ENCODE data around the gene CPNE6. TPM values are rescaled to one million over a fixed set of nuclear protein-coding genes. Genes with fewer than 3 reads are reported as not detected.
"Not testable (repeated sequence)": the region's sequence is repeated elsewhere in the genome, so short reads cannot be mapped to it uniquely, and the experiment has no call there.

CPNE6 gene
- polyA plus RNA-seq (2012; ENCODE audit: low read depth, missing spikeins): 0.37 TPM

- TF ChIP-seq TAF1 (IDR thresholded peaks at IDR 0.05; ENCODE audit: low read depth, low read length): no peak
- no peak for TF ChIP-seq POU2F2 (IDR thresholded peaks at IDR 0.05; ENCODE audit: low read depth, low read length)
- no peak for TF ChIP-seq POLR2AphosphoS5 (IDR thresholded peaks at IDR 0.05; ENCODE audit: low read depth, low read length)
- TF ChIP-seq SPI1 (IDR thresholded peaks at IDR 0.05; ENCODE audit: low read depth, low read length): no peak
- TF ChIP-seq PAX5 (IDR thresholded peaks at IDR 0.05; ENCODE audit: insufficient read depth, low read length, severe bottlenecking): no peak
- no peak for TF ChIP-seq POLR2A (IDR thresholded peaks at IDR 0.05; ENCODE audit: low read depth, low read length)
- no peak for FAIRE-seq
- no peak for DNase-seq (ENCODE audit: insufficient read length, low spot score)
Observed at GRCh38 chr14:24071144-24071697, at the start of gene CPNE6. Gene CPNE6, plus strand, starts transcription at chr14:24071562. Its CDS starts 1,375 bp downstream, at chr14:24072937.

- not testable (repeated sequence) for FAIRE-seq; DNase-seq (ENCODE audit: insufficient read length, low spot score)
Observed at GRCh38 chr14:24024939-24025418, 46.4 kb upstream of the CPNE6 start.

DNA sequence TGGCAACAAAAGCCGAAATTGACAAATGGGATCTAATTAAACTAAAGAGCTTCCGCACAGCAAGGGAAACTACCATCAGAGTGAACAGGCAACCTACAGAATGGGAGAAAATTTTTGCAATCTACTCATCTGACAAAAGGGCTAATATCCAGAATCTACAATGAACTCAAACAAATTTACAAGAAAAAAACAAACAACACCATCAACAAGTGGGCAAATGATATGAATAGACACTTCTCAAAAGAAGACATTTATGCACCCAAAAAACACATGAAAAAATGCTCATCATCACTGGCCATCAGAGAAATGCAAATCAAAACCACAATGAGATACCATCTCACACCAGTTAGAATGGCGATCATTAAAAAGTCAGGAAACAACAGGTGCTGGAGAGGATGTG, 41.7 kb upstream of the CPNE6 start:
- DNase-seq (ENCODE audit: insufficient read length, low spot score): not testable (repeated sequence)

DNA sequence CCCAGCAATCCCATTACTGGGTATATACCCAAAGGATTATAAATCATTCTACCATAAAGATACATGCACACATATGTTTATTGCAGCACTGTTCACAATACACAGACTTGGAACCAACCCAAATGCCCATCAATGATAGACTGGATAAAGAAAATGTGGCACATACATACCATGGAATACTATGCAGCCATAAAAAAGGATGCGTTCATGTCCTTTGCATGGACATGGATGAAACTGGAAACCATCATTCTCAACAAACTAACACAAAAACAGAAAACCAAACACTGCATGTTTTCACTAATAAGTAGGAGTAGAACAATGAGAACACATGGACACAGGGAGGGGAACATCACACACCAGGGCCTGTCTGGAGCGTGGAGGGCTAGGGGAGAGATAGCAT, 40.0 kb upstream of the CPNE6 start:
- FAIRE-seq; DNase-seq (ENCODE audit: insufficient read length, low spot score): not testable (repeated sequence)

More for the DNA sequence above, 41.7 kb upstream of the CPNE6 start:
- not testable (repeated sequence) for FAIRE-seq

- TF ChIP-seq POU2F2 (IDR thresholded peaks at IDR 0.05; ENCODE audit: low read depth, low read length): no peak
- TF ChIP-seq SPI1 (IDR thresholded peaks at IDR 0.05; ENCODE audit: low read depth, low read length): no peak
- TF ChIP-seq TAF1 (IDR thresholded peaks at IDR 0.05; ENCODE audit: low read depth, low read length): no peak
- DNase-seq (ENCODE audit: insufficient read length, low spot score) (no peak), FAIRE-seq (no peak)
Observed at GRCh38 chr14:24032727-24033418, 38.5 kb upstream of the CPNE6 start.

DNA sequence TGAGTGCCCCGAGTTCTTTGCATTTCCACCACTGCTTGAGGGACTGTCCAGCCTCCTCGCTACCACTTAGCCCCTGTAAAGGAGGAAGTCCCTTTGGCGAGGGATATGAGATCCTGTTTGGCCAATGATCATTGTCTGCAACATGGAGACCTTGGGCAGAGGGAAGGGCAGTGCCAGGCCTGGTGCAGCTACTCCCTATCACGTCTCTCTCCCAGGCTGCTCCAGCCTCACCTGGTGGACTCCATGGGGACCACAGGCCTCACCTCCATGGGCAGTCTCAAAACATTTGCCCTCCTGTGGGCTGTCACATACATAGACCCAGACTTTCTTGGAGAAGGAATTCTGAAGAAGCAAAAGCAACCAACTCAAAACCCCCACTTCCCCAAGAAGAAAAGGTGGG, 35.6 kb upstream of the CPNE6 start:
- not testable (repeated sequence) for FAIRE-seq; DNase-seq (ENCODE audit: insufficient read length, low spot score)

DNA sequence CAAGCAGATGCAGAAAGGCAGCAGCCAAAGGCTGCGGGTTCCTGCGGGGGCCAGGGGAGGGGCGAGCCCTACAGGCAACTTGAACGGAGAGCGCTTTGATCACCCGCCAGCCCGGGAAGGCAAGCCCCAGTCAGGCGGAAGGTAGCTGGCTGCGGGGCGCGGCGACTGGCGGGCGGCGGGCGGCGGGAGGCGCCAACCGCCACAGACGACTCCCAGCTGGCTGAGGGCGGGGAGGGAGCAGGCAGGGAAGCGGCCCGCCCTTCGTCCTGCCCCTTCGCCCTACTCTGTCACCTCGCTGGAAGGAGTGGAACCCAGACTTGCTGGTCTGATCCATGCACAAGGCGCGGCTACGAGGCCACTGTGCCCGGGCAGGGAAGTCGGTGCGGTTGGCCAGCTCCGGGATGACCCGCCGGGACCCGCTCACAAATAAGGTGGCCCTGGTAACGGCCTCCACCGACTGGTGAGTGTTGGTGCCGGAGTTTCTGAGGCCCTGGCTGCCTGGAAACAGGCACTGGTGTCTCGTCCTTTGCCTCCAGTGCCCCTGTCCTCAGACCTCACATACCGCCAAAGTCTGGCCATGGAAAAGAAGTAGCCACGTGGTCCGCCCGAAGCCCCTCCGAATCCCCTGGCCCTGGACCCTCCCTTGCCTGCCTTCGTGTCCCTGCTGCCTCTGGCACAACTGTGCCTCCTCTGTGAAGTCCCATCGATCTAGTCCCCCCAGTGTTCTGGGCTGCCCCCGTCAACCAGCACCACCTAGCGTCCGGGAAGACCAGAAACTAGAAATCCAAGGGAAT, 35.0 kb upstream of the CPNE6 start:
- no peak for DNase-seq (ENCODE audit: insufficient read length, low spot score)
- FAIRE-seq: no peak
- TF ChIP-seq SPI1 (IDR thresholded peaks at IDR 0.05; ENCODE audit: low read depth, low read length) (no peak), POLR2AphosphoS5 (IDR thresholded peaks at IDR 0.05; ENCODE audit: low read depth, low read length) (no peak), PAX5 (IDR thresholded peaks at IDR 0.05; ENCODE audit: insufficient read depth, low read length, severe bottlenecking) (no peak), POU2F2 (IDR thresholded peaks at IDR 0.05; ENCODE audit: low read depth, low read length) (no peak), TAF1 (IDR thresholded peaks at IDR 0.05; ENCODE audit: low read depth, low read length) (no peak), POLR2A (IDR thresholded peaks at IDR 0.05; ENCODE audit: low read depth, low read length) (no peak)

DNA sequence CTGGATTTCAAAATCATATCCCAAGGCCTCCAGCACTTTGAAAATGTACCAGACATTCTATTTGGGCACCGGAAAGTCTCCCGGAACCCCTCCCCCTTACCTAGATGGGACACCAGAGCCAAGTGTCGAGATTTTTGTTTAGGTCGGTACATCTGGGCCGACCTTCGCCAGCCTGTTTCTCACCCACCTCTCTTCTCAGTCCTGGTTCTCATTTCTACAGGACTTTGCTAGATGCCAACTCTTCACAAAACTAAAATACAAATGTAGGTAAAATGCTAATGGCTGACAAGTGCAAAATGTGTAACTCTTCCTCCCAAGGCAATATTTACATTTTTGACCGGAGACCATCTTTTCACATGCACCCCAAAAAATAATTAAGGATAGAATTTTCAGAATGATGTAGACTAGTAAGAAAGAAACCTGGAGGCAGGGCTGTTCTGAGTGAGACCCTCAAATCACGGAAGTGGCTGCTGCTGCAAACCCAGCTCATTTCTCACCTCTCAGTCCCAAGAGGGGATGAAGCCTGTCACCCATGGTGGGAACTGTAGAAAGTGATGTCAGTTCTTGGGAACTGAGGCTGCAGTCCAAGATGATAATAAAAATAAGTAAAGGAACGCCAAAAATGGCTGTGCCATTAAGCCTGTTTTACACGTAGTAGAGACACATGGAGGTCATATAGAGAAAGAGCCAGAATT, 34.3 kb upstream of the CPNE6 start:
- FAIRE-seq; DNase-seq (ENCODE audit: insufficient read length, low spot score): not testable (repeated sequence)

DNA sequence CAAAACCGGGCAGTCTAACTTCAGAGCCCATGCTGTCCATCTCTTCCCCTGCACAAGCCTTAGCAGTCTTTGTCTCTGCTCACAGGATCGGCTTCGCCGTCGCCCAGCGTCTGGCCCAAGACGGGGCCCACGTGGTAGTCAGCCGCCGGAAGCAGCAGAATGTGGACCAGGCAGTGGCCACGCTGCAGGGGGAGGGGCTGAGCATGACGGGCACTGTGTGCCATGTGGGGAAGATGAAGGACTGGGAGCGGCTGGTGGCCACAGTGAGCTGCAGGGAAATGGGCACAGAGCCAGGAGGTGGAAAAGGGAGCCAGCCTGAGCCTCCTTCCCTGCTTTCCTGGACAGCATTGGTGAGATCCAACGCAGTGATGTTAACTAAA, 33.7 kb upstream of the CPNE6 start:
- TF ChIP-seq PAX5 (IDR thresholded peaks at IDR 0.05; ENCODE audit: insufficient read depth, low read length, severe bottlenecking): no peak
- no peak for TF ChIP-seq POU2F2 (IDR thresholded peaks at IDR 0.05; ENCODE audit: low read depth, low read length)
- no peak for TF ChIP-seq SPI1 (IDR thresholded peaks at IDR 0.05; ENCODE audit: low read depth, low read length)
- TF ChIP-seq POLR2AphosphoS5 (IDR thresholded peaks at IDR 0.05; ENCODE audit: low read depth, low read length): no peak
- no peak for TF ChIP-seq TAF1 (IDR thresholded peaks at IDR 0.05; ENCODE audit: low read depth, low read length)
- TF ChIP-seq POLR2A (IDR thresholded peaks at IDR 0.05; ENCODE audit: low read depth, low read length): no peak
- DNase-seq (ENCODE audit: insufficient read length, low spot score): no peak
- FAIRE-seq: no peak

DNA sequence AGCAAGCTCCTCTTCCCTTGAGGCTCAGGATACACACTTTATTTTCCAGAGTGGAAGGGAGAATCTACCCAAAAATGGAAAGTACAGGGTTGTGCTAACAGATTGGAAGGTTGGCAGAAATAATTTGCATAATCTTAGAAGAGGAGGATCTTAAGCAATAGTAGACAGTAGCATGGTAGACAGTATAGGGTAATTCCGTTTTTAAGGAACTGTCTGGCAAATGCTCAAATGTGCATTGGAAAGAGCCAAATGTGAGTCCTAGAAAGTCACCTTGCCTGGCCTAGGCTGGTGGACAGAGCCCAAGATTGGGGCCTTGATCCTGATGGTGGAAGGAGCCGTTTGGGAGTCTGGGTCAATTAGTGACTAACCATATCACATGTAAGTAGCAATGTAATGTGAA, 32.7 kb upstream of the CPNE6 start:
- TF ChIP-seq TAF1 (IDR thresholded peaks at IDR 0.05; ENCODE audit: low read depth, low read length) (no peak), POLR2AphosphoS5 (IDR thresholded peaks at IDR 0.05; ENCODE audit: low read depth, low read length) (no peak), POU2F2 (IDR thresholded peaks at IDR 0.05; ENCODE audit: low read depth, low read length) (no peak), POLR2A (IDR thresholded peaks at IDR 0.05; ENCODE audit: low read depth, low read length) (no peak)
- no peak for FAIRE-seq

DNA sequence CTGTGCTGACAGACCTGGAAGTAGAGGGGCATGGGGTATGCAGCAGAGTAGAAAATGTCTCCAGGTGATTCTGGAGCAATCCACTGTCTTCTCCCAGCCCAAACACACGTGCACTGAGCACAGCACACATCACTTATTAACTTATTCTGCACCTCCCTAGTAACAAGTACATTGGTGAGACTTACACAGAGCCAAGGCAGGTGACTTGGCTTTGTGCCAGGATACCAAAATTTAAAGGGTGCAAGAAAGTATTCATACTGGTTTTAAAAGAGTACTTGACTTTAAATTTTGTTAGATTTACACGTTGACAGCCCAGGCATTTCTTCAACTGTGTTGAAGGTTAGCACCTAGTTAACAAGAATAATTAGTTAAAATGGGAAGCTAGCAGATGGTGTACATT, 30.7 kb upstream of the CPNE6 start:
- DNase-seq (ENCODE audit: insufficient read length, low spot score): no peak
- no peak for FAIRE-seq
- no peak for TF ChIP-seq POLR2A (IDR thresholded peaks at IDR 0.05; ENCODE audit: low read depth, low read length)
- no peak for TF ChIP-seq TAF1 (IDR thresholded peaks at IDR 0.05; ENCODE audit: low read depth, low read length)
- no peak for TF ChIP-seq SPI1 (IDR thresholded peaks at IDR 0.05; ENCODE audit: low read depth, low read length)
- TF ChIP-seq PAX5 (IDR thresholded peaks at IDR 0.05; ENCODE audit: insufficient read depth, low read length, severe bottlenecking): no peak
- no peak for TF ChIP-seq POU2F2 (IDR thresholded peaks at IDR 0.05; ENCODE audit: low read depth, low read length)
- no peak for TF ChIP-seq POLR2AphosphoS5 (IDR thresholded peaks at IDR 0.05; ENCODE audit: low read depth, low read length)

More for the DNA sequence above, 32.7 kb upstream of the CPNE6 start:
- no peak for DNase-seq (ENCODE audit: insufficient read length, low spot score)
